Measurements from ENCODE around the gene B9D1. TPM values are rescaled to one million over a fixed set of nuclear protein-coding genes. Genes with fewer than 3 reads are reported as not detected.

Gene B9D1
- total RNA-seq, 1 experiment from 2014 or later = 41.5 TPM

GRCh38 chr17:19320876-19321275 lies 41.6 kb downstream of the B9D1 start:
- no peak for DNase-seq (ENCODE audit: low spot score)

GRCh38 chr17:19319771-19320505 lies 42.6 kb downstream of the B9D1 start:
- DNase-seq (ENCODE audit: low spot score) = no peak

GRCh38 chr17:19318611-19319010 lies 43.9 kb downstream of the B9D1 start:
- no peak for DNase-seq (ENCODE audit: low spot score)

GRCh38 chr17:19317359-19318095 lies 45.0 kb downstream of the B9D1 start:
- DNase-seq (ENCODE audit: low spot score) = no peak

GRCh38 chr17:19316761-19317358 lies 45.7 kb downstream of the B9D1 start:
- no peak for DNase-seq (ENCODE audit: low spot score)

- DNase-seq (ENCODE audit: low spot score) = no peak
Measured at GRCh38 chr17:19315104-19315503, 47.4 kb downstream of the B9D1 start.

- DNase-seq (ENCODE audit: low spot score) = no peak
Measured at GRCh38 chr17:19313746-19314651, 48.5 kb downstream of the B9D1 start.

- DNase-seq (ENCODE audit: low spot score) = no peak
Measured at GRCh38 chr17:19313066-19313745, 49.3 kb downstream of the B9D1 start.

GRCh38 chr17:19312406-19312805 lies 50.1 kb downstream of the B9D1 start:
- DNase-seq (ENCODE audit: low spot score) = no peak

GRCh38 chr17:19311421-19312215 lies 50.9 kb downstream of the B9D1 start:
- peak; percentile 45 for DNase-seq (ENCODE audit: low spot score)

GRCh38 chr17:19311016-19311415 lies 51.5 kb downstream of the B9D1 start:
- DNase-seq (ENCODE audit: low spot score) = no peak

GRCh38 chr17:19310151-19310550 lies 52.4 kb downstream of the B9D1 start:
- DNase-seq (ENCODE audit: low spot score) = no peak

- DNase-seq (ENCODE audit: low spot score) = no peak
Measured at GRCh38 chr17:19309701-19310100, 52.8 kb downstream of the B9D1 start.

- no peak for DNase-seq (ENCODE audit: low spot score)
Measured at GRCh38 chr17:19308398-19308797, 54.1 kb downstream of the B9D1 start.

- no peak for DNase-seq (ENCODE audit: low spot score)
Measured at GRCh38 chr17:19307521-19307920, 55.0 kb downstream of the B9D1 start.

GRCh38 chr17:19306160-19307111 lies 56.1 kb downstream of the B9D1 start:
- DNase-seq (ENCODE audit: low spot score) = peak; percentile 27

- DNase-seq (ENCODE audit: low spot score) = no peak
Measured at GRCh38 chr17:19305761-19306159, 56.8 kb downstream of the B9D1 start.

- no peak for DNase-seq (ENCODE audit: low spot score)
Measured at GRCh38 chr17:19305256-19305655, 57.3 kb downstream of the B9D1 start.

- DNase-seq (ENCODE audit: low spot score) = no peak
Measured at GRCh38 chr17:19304751-19305150, 57.8 kb downstream of the B9D1 start.

Measured in A172 (cell line).